ENCODE measurements around the gene ZNF547.
A peak's percentile ranks its signal among the peaks of the same experiment; 100 is the strongest.

The ZNF547 gene

GRCh38 chr19:57362997-57363687, at the start of gene ZNF547, which contains the start of gene TRAPPC2B:
ZNF547 (plus strand) TSS chr19:57363551; CDS start chr19:57368556, 5,005 bp downstream.
TRAPPC2B (plus strand) TSS chr19:57363551; CDS start chr19:57364834, 1,283 bp downstream.
- DNase-seq (ENCODE audit: low spot score), result peak; percentile 77

- DNase-seq (ENCODE audit: low spot score), result no peak
Measured at GRCh38 chr19:57314146-57314545, 49.2 kb upstream of the ZNF547 start.

- DNase-seq (ENCODE audit: low spot score), result no peak
Measured at GRCh38 chr19:57317503-57317902, 45.8 kb upstream of the ZNF547 start.

GRCh38 chr19:57319869-57320179, 43.5 kb upstream of the ZNF547 start:
- no peak for DNase-seq (ENCODE audit: low spot score)

GRCh38 chr19:57320180-57321084, 42.9 kb upstream of the ZNF547 start, which contains the start of gene ZNF543:
ZNF543 (plus strand) TSS chr19:57320472; CDS start chr19:57320854, 382 bp downstream.
- DNase-seq (ENCODE audit: low spot score), result peak; percentile 93

- DNase-seq (ENCODE audit: low spot score), result no peak
Measured at GRCh38 chr19:57321116-57321515, 42.2 kb upstream of the ZNF547 start.

GRCh38 chr19:57321751-57322150, 41.6 kb upstream of the ZNF547 start:
- DNase-seq (ENCODE audit: low spot score), result no peak

GRCh38 chr19:57324992-57325391, 38.4 kb upstream of the ZNF547 start:
- no peak for DNase-seq (ENCODE audit: low spot score)

- no peak for DNase-seq (ENCODE audit: low spot score)
Measured at GRCh38 chr19:57327993-57328392, 35.4 kb upstream of the ZNF547 start.

- DNase-seq (ENCODE audit: low spot score), result no peak
Measured at GRCh38 chr19:57334191-57334590, 29.2 kb upstream of the ZNF547 start.

GRCh38 chr19:57338877-57339276, 24.5 kb upstream of the ZNF547 start:
- DNase-seq (ENCODE audit: low spot score), result no peak

GRCh38 chr19:57342582-57342981, 20.8 kb upstream of the ZNF547 start:
- no peak for DNase-seq (ENCODE audit: low spot score)

- DNase-seq (ENCODE audit: low spot score), result no peak
Measured at GRCh38 chr19:57348136-57348535, 15.2 kb upstream of the ZNF547 start.

GRCh38 chr19:57350877-57351805, 12.2 kb upstream of the ZNF547 start, which contains the start of gene ZNF304:
ZNF304 (plus strand) TSS chr19:57351271; CDS start chr19:57351665, 394 bp downstream.
- peak; percentile 70 for DNase-seq (ENCODE audit: low spot score)

- no peak for DNase-seq (ENCODE audit: low spot score)
Measured at GRCh38 chr19:57351867-57352266, 11.5 kb upstream of the ZNF547 start.

GRCh38 chr19:57355916-57356315, 7.4 kb upstream of the ZNF547 start:
- no peak for DNase-seq (ENCODE audit: low spot score)

GRCh38 chr19:57357406-57357805, 5.9 kb upstream of the ZNF547 start:
- no peak for DNase-seq (ENCODE audit: low spot score)

- DNase-seq (ENCODE audit: low spot score), result no peak
Measured at GRCh38 chr19:57359300-57359699, 4.1 kb upstream of the ZNF547 start.

- no peak for DNase-seq (ENCODE audit: low spot score)
Measured at GRCh38 chr19:57362419-57362818, 932 bp upstream of the ZNF547 start.

GRCh38 chr19:57363688-57364181, 384 bp downstream of the ZNF547 start:
- DNase-seq (ENCODE audit: low spot score), result peak; percentile 6

GRCh38 chr19:57366776-57367175, 3.4 kb downstream of the ZNF547 start:
- no peak for DNase-seq (ENCODE audit: low spot score)

- DNase-seq (ENCODE audit: low spot score), result no peak
Measured at GRCh38 chr19:57374179-57374578, 10.8 kb downstream of the ZNF547 start.
